ENCODE measurements around the gene PODXL2.
A peak's percentile ranks its signal among the peaks of the same experiment; 100 is the strongest.

GRCh38 chr3:127690823-127691452 is 62.0 kb downstream of the PODXL2 start:
- peak; percentile 47 for TF ChIP-seq CTCF (IDR thresholded peaks at IDR 0.05; ENCODE audit: borderline replicate concordance, extremely low read depth, low read length, poor library complexity, severe bottlenecking)
- no peak for TF ChIP-seq EZH2 (IDR thresholded peaks at IDR 0.05; ENCODE audit: borderline replicate concordance, low read depth, low read length, severe bottlenecking)

Measured in DND-41 (cell line).